Measurements from ENCODE around the gene LIX1L.

The LIX1L gene

DNA sequence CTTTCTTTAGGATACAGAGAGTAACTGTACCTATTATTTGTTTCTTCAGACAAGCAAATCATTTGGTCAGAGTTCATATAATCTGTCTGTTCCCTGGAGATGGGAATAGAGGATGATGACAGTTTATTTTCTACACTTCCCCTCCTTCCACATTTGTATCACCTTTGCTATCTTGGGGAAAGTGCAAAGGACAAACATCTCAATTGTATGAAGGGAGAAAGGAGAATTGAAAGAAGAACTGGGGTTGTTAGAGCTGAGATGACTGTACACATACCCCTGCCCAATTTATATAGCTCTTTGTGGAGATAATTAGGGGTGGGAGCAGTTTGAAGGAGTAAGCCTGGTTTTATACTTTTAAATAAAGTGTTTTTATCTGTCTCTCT is 20.6 kb upstream of the LIX1L start:
- TF ChIP-seq CTCF (IDR thresholded peaks at IDR 0.05; ENCODE audit: low read depth, low read length), result no peak
- DNase-seq (ENCODE audit: extremely low read depth, low read depth), result no peak

GRCh38 chr1:145977486-145978470 is 20.0 kb upstream of the LIX1L start:
- peak; percentile 76 for TF ChIP-seq CTCF (IDR thresholded peaks at IDR 0.05; ENCODE audit: low read depth, low read length)
- no peak for DNase-seq (ENCODE audit: extremely low read depth, low read depth)

DNA sequence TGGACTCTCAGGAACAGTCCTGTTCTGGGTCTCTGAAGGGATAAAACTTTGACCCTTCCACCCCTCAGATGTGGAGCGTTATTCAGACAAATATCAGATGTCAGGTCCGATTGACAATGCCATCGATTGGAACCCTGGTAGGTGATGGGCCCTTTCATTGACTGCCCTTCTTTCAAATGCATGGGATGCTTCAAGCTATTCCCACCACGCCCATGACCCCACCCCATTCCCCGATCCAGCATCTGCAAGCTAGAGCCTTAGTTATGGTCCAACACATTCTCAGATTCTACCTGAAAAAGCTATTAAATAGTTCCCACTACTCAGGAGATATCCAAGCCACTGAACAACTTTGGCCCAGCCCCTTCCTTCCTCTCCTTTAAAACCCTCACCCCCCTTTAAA is 19.2 kb upstream of the LIX1L start:
- no peak for DNase-seq (ENCODE audit: extremely low read depth, low read depth)
- no peak for TF ChIP-seq CTCF (IDR thresholded peaks at IDR 0.05; ENCODE audit: low read depth, low read length)

GRCh38 chr1:145975216-145975615 is 17.4 kb upstream of the LIX1L start:
- no peak for TF ChIP-seq CTCF (IDR thresholded peaks at IDR 0.05; ENCODE audit: low read depth, low read length)
- DNase-seq (ENCODE audit: extremely low read depth, low read depth), result no peak

GRCh38 chr1:145974721-145975120 is 16.9 kb upstream of the LIX1L start:
- DNase-seq (ENCODE audit: extremely low read depth, low read depth), result no peak
- TF ChIP-seq CTCF (IDR thresholded peaks at IDR 0.05; ENCODE audit: low read depth, low read length), result no peak

- no peak for DNase-seq (ENCODE audit: extremely low read depth, low read depth)
Observed at GRCh38 chr1:145972580-145972979, 14.8 kb upstream of the LIX1L start.

More at GRCh38 chr1:145972580-145972979, 14.8 kb upstream of the LIX1L start:
- TF ChIP-seq CTCF (IDR thresholded peaks at IDR 0.05; ENCODE audit: low read depth, low read length), result no peak

Data from AG09319 (cell line).